OCI-LY7 (cell line): ENCODE results near the gene MRPS11. TPM values are rescaled to one million over a fixed set of nuclear protein-coding genes. Genes with fewer than 3 reads are reported as not detected.

Source experiments
- BruUV-seq: library from RNA; stranded (reverse); fragments of 400-500 nt; replicated peaks from 2 replicates; lab custom pipeline; 2021; lab: Mats Ljungman, UMichigan
- CTCF ChIA-PET: fragments of 300-600 bp; sonication (Branson Sonifier 250); formaldehyde crosslinking; loops from one replicate; lab custom pipeline; 2022; ENCODE audit warnings: antibody characterized with exemption; ENCODE audit not compliant: unreplicated experiment; lab: Charles Lee
- POLR2A ChIA-PET: fragments of 300-600 bp; sonication (Branson Sonifier 250); formaldehyde crosslinking; loops from one replicate; lab custom pipeline; 2022; ENCODE audit warnings: antibody characterized with exemption; lab: Charles Lee
- DNase-seq: peaks from one replicate; pipeline ENCODE4 v3.0.0-alpha.2; 2015; ENCODE audit warnings: low spot score
- H2AFZ ChIP-seq: fragments of 200-600 bp; sonication (generic), shearing (Covaris generic); 2 replicates; pipeline ENCODE4 v1.6.1; 2014; ENCODE audit warnings: mild to moderate bottlenecking, antibody characterized with exemption, low read length, moderate library complexity
- H3K27ac ChIP-seq: fragments of 200-600 bp; sonication (generic); 2 replicates; pipeline ENCODE4 v1.5.1; 2014; ENCODE audit warnings: mixed run types, low read depth, mild to moderate bottlenecking, moderate library complexity, low read length, inconsistent platforms; ENCODE audit not compliant: poor library complexity, severe bottlenecking
- H3K36me3 ChIP-seq: fragments of 200-600 bp; sonication (generic); 2 replicates; pipeline ENCODE4 v1.6.1; 2014; ENCODE audit warnings: mild to moderate bottlenecking, antibody characterized with exemption, low read length, moderate library complexity, mixed read lengths; ENCODE audit not compliant: insufficient read depth
- H3K4me1 ChIP-seq: fragments of 200-600 bp; sonication (generic); 2 replicates; pipeline ENCODE4 v1.5.1; 2014; ENCODE audit warnings: mild to moderate bottlenecking, low read length; ENCODE audit not compliant: insufficient read depth, poor library complexity, severe bottlenecking
- H3K4me2 ChIP-seq: fragments of 200-600 bp; sonication (generic); 2 replicates; pipeline ENCODE4 v1.6.1; 2014; ENCODE audit warnings: mild to moderate bottlenecking, low read length
- H3K4me3 ChIP-seq: fragments of 200-600 bp; sonication (generic); 2 replicates; pipeline ENCODE4 v1.5.1; 2014; ENCODE audit warnings: mild to moderate bottlenecking, low read depth, low read length; ENCODE audit not compliant: poor library complexity, severe bottlenecking
- H3K79me2 ChIP-seq: fragments of 200-600 bp; sonication (generic); 2 replicates; pipeline ENCODE4 v1.6.1; 2016; ENCODE audit warnings: low read depth, mild to moderate bottlenecking, low read length, moderate library complexity, mixed read lengths; ENCODE audit not compliant: insufficient read depth
- H3K9me2 ChIP-seq: fragments of 200-600 bp; sonication (generic); 2 replicates; pipeline ENCODE4 v1.6.1; 2016; ENCODE audit warnings: mild to moderate bottlenecking, low read length, mixed read lengths; ENCODE audit not compliant: insufficient read depth
- H3K9me3 ChIP-seq: fragments of 200-600 bp; sonication (generic); 2 replicates; pipeline ENCODE4 v1.6.1; 2014; ENCODE audit warnings: mild to moderate bottlenecking, mixed run types, low read length, mixed read lengths
- H4K20me1 ChIP-seq: fragments of 200-600 bp; sonication (generic); 2 replicates; pipeline ENCODE4 v1.6.1; 2014; ENCODE audit warnings: mild to moderate bottlenecking, antibody characterized with exemption, low read length, moderate library complexity, mixed read lengths; ENCODE audit not compliant: insufficient read depth
- CTCF ChIP-seq: fragments of 200-600 bp; sonication (generic); conservative IDR thresholded peaks from 2 replicates; pipeline ENCODE4 v1.5.1; 2014; ENCODE audit warnings: mild to moderate bottlenecking, antibody characterized with exemption, low read length, moderate library complexity, mixed read lengths
- EZH2phosphoT487 ChIP-seq: fragments of 200-600 bp; sonication (generic); IDR thresholded peaks from 2 replicates; pipeline ENCODE4 v1.6.1; 2018; ENCODE audit warnings: low read depth, borderline replicate concordance, mild to moderate bottlenecking, mixed run types, antibody characterized with exemption, low read length, moderate library complexity, mixed read lengths
- intact Hi-C: fragments of 100-400 bp; cut with micrococcal nuclease; formaldehyde crosslinking; loops from one replicate; pipeline ENCODE4 v1.10.0; 2022; ENCODE audit not compliant: unreplicated experiment
- total RNA-seq, 2 experiments: library from RNA; depleted of rRNA in 1 of 2; stranded (reverse); fragments of >200 nt in 1 of 2; shearing (Covaris generic) in 1 of 2; gene quantifications; 2 replicates each; pipeline ENCODE4 v1.2.3, GENCODE V29; 2014 to 2022

The MRPS11 gene
- total RNA-seq, 2 experiments from 2014 or later: 61.6 to 84.0 TPM

- no peak overlapping the region for H3K4me2 ChIP-seq
- H3K36me3 ChIP-seq: no peaks in the 10 kb centered on the region
- no peak overlapping the region for H3K27ac ChIP-seq
- POLR2A ChIA-PET: interaction anchor here (1.4 kb wide), 1 partner anchor 204 kb away, joined by 8 read pairs; no protein-coding TSS in a partner anchor
- H2AFZ ChIP-seq: peak overlapping the region; percentile 70; the same call in 1 of the 2 replicates
- no peak overlapping the region for H3K4me3 ChIP-seq
- peaks cover 6% of the 10 kb centered on the region for H3K4me1 ChIP-seq
- TF ChIP-seq EZH2phosphoT487 (no peak), CTCF (no peak)
- intact Hi-C loops: no loop called here
- H3K9me3 ChIP-seq: peaks cover 3% of the 10 kb centered on the region; the same call in 1 of the 2 replicates
- CTCF ChIA-PET: interaction anchor here (0.7 to 4.1 kb wide), 4 partner anchors 58 to 209 kb away, joined by 4 to 26 read pairs (median 4); no protein-coding TSS in a partner anchor
- no peaks in the 10 kb centered on the region for H3K79me2 ChIP-seq
- no peaks in the 10 kb centered on the region for H3K9me2 ChIP-seq
- BruUV-seq: no TSS peak
- DNase-seq: no peak
- H4K20me1 ChIP-seq: no peaks in the 10 kb centered on the region
Measured at GRCh38 chr15:88449581-88449980, 17.9 kb upstream of the MRPS11 start.

DNA sequence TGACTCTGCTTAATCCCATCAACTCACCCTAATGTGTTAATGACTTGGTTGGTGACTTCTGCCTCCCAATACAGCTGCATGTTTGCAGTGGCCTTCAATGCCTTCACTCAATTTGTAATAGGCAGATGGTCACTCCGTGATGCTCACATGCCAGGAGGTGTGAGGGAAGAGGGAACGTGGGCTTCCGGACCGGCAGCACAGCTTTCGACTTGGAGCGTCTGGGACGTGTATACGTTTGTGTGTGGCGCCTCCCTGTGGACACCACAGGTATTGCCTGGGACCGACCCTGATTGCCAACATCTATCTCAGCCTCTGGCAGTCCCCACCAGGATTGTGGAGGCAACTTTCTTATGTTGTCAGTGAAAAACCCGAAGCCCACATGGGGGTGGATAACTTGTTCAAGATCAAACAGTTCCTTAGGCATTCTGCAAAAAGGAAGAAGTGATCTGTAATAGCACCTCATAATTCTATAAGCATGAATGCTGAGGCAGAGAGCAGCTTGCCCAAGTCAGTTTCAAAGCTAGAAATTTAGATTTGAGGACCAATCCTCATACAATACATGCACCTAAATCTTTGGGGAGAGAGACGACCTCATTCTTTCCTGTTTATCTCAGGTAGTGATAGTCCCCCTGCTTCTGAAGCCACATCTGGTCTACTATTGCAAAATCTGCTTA lies 17.2 kb upstream of the MRPS11 start:
- Histone ChIP-seq H3K36me3 (no peaks in the 10 kb centered on the region), H3K4me1 (peaks cover 8% of the 10 kb centered on the region), H3K4me3 (no peak overlapping the region), H3K27ac (no peak overlapping the region), H3K9me2 (no peaks in the 10 kb centered on the region), H3K4me2 (peak overlapping the region; percentile 47; the same call in 1 of the 2 replicates), H4K20me1 (no peaks in the 10 kb centered on the region), H2AFZ (peak overlapping the region; percentile 70; the same call in 1 of the 2 replicates), H3K9me3 (no peaks in the 10 kb centered on the region), H3K79me2 (no peaks in the 10 kb centered on the region)
- TF ChIP-seq CTCF (peak; percentile 97), EZH2phosphoT487 (no peak)
- ChIA-PET POLR2A (interaction anchor here (1.4 kb wide), 1 partner anchor 205 kb away, joined by 8 read pairs; no protein-coding TSS in a partner anchor), CTCF (interaction anchor here (0.7 to 4.1 kb wide), 4 partner anchors 59 to 210 kb away, joined by 4 to 26 read pairs (median 4); no protein-coding TSS in a partner anchor)
- intact Hi-C loops: loop anchor here (1.0 to 2.0 kb wide), 4 partner anchors 47 to 206 kb away; no protein-coding TSS in a partner anchor
- peak; percentile 85 for DNase-seq
- BruUV-seq: no TSS peak
